GM19463 (cell line): ENCODE data around the gene VENTX.

Experiments used
- ATAC-seq: cut with Tn5 transposase; IDR thresholded peaks from one replicate; pipeline ENCODE4 v1.9.1; 2021; ENCODE audit warnings: mild to moderate bottlenecking, moderate library complexity; ENCODE audit not compliant: unreplicated experiment

Gene VENTX, protein sequence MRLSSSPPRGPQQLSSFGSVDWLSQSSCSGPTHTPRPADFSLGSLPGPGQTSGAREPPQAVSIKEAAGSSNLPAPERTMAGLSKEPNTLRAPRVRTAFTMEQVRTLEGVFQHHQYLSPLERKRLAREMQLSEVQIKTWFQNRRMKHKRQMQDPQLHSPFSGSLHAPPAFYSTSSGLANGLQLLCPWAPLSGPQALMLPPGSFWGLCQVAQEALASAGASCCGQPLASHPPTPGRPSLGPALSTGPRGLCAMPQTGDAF

DNA sequence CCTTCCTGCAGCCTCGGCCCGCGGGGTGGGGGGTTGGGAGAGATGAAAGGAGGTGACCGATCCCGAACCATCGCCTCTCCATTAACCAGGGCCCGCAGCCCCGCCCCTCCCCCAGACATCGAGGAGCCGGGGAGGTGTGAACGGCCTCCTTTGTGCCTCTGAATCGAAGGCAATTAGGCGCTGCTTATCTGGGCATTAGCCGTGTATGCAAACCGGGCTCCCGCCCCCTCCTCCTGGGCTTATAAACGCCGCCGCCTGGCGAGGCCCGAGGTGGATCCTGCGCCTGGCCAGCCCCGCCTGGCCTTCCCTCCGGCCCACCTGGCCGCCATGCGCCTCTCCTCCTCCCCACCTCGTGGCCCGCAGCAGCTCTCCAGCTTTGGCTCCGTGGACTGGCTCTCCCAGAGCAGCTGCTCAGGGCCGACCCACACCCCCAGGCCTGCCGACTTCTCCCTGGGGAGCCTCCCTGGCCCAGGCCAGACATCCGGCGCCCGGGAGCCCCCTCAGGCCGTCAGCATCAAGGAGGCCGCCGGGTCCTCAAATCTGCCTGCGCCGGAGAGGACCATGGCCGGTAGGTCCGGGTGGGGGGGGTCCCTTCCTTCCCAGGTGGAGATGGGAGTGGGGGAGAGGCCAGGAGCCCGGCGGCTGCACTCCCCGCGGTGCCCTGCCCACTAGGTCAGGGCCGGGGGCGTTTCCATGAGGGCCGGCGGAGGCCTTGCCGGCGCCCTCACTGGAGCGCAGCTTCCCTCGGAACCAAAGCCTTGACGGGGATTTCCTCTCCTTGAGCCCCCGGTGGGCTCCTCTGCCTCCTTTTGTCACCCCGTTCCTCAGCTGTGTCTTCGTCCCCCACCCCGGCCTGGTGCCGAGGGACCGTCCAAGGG is at the start of gene VENTX:
Gene VENTX, plus strand, starts transcription at position 268 of the 878 bp plus-strand sequence. Its CDS starts 60 bp downstream, at position 328.
- no peak for ATAC-seq

DNA sequence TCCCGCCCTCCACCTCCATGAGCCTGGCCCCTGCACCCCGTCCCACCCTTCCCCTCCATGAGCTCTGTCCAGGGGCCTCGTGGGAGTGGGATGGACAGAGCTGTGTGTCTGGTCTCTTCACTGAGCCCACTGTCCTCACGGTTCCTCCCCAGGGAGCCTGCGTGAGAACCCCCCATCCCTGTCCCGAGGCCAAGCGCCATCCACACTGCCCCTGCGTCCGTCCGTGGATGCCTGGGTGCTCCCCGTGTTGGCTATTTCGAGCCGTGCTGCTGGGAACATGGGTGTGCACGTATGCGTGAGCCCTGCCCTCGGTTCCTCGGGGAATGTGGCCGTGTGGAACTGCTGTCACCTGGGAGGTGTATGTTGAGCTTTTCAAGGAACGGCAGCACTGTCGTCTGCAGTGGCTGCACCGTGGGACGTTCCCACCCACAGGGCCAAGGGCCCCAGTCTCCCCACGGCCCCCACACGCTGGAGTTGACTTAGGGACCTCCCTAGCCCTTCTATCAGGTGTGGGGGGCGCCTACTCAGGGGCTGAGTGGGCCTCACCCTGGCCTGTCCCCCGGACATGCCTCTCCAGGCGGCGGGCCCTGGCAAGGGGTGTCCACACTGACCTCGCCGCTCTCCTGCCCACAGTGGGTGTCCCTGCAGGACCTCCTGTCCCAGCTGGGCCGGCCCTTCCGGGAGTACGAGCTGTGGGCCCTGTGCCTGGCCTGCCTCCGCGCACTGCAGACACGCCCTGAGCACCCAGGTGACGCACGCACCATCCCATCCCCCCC is 49.6 kb upstream of the VENTX start:
- ATAC-seq: no peak

DNA sequence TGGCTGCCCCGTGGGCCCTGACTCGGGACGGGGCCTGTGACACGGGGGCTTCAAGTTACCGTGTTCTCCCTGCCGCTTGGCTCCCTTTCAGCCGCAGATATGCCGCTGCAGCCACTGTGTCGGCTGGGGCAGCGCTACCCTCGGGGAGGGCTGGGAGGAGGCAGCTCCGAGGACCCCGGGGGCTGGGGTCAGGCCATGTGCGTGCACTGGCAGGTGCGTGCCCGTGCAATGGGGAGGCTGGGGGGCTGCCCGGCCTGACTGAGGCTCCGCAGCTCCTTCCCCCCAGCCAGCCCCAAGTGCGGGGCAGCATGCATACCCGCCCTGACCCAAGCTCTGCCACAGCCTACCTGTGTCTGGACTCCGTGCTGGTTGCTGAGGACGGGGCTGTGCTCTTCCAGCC is 48.4 kb upstream of the VENTX start:
- ATAC-seq: no peak

DNA sequence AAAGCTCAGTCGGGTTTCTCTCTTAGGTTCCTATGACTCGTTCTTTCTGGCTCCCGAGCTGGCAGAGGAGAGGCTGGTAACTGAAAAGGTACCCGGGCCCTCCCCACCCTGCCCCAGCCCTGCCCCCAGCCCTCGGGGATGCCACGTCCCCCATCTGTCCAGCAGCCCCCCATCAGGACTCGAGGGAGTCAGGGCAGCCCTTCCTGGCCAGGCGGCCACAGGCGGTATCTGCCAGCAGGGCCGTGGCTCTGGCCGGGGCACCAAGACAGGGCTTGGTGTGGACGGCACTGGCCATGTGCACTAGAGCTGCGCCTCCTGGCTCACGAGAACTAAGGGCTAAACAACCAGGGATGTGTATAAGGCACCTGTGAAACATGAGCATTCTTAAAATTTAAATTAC is 47.9 kb upstream of the VENTX start:
- ATAC-seq: no peak

DNA sequence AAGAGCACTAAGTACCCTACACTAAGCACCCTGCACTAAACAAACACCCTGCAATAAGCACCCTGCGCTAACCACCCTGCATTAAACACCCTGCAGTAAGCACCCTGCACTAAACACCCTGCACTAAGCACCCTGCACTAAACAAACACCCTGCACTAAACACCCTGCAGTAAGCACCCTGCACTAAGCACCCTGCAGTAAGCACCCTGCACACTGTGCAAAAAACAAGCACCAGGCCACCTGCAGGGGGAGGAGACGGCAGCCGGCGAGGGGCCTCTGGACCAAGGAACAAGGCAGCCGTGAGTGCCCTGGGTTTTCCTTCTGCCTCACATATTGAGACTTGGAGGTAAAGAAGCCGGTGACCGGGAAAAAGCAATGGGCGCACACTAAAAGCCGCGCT is 47.4 kb upstream of the VENTX start:
- ATAC-seq: no peak

DNA sequence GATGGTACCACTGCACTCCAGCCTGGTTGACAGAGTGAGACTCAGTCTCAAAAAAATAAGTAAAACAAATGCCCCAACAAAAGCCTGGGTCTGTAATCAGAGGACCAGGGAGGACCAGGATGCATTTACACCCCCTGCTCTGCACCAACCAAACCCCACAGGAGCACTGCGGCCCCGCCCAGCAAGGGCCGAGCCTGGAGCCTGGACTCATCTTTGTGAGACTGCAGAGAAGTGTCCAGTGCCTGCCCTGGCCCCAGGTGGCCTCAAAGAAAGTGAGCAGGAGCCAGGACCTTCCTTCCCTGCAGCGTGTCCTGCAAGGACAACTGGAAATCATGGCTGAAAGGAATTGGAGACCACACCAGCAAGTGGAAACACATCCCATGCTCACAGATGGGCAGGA is 46.0 kb upstream of the VENTX start:
- no peak for ATAC-seq

DNA sequence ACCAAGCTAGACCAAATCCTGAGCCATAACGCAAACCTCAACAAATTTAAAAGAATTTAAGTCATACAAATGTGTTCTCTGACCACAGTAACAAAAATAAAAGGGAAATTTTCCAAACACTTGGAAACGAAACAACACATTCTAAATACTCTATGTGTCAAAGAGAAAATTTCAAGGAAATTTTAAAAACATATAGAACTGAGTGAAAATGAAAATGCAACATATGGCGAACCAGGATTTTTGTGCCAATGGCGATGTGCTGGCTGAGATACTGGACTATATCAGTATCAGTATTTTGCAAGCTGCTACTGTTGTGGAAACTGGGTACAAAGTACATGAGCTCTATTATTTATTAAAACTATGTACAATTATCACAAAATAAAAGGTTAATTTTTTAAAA is 43.5 kb upstream of the VENTX start:
- ATAC-seq: no peak

DNA sequence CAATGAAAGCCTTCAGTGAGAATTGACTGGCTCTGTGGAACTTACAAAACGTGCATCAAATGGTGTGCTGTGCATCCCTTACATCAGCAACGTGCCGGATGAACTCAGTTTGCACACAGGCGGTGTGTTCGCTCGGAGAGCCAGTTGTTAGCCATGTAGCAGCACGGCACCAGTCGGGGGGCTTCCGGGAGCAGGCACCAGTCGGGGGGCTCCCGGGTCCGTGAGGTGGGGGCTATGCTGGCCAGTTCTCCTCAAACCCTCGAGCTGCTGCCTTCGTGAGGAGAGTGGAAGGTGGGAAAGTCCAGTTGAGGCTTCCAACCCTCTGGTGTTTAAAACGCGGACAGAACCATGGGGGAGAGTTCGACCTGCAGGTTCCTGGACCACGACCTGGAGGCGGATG is 42.6 kb upstream of the VENTX start:
- no peak for ATAC-seq

DNA sequence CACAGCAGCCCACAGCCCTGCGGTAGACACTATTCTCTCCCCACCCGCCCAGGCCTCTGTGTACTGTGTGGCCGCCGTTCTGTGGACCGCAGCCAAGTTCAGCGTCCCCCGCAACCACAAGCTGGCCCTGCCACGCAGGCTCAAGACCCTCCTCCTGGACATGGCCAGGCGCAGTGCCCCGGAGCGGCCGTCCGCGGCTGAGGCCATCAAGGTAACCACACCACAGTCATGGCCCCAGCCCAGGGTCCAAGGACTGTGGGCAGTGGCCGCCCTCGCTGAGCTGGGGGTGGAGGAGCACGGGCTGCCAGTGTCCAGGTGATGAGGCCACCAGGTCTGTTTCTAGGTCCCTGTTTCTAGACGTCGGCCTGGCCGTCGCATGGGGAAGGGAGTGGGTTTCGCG is 42.0 kb upstream of the VENTX start:
- ATAC-seq: no peak

DNA sequence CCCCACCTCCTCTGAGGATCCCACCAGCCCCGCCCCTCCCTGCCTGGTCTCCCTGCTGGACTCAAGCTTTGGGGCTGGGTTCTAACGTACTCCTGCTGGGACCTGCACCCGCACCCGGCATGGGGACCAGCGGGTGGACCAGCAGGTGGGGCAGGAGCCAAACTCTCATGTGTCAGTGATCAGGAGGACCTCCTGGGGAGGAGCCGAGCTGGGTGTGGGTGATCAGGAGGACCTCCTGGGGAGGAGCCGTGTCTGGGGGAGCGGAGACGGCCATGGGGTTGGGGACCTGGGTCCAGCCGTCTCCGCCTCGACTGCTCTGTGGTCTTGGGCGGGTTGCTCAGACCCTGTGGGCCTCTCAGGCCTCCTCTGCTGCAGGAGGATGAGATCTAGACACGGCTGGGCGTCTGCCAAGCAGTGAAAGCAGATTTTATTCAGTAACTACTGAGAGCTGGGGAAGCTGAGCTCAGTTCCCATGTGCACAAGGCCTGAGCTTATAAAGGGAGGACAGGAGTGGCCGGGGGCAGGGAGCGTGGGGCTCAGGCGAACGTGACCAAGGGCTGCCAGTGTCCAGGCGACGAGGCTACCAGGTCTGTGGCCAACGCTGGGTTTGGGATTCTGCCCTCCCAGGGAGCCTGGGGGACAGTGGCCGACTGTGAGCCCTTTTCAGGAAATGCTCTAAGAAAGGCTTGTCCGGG is 41.3 kb upstream of the VENTX start:
- no peak for ATAC-seq

DNA sequence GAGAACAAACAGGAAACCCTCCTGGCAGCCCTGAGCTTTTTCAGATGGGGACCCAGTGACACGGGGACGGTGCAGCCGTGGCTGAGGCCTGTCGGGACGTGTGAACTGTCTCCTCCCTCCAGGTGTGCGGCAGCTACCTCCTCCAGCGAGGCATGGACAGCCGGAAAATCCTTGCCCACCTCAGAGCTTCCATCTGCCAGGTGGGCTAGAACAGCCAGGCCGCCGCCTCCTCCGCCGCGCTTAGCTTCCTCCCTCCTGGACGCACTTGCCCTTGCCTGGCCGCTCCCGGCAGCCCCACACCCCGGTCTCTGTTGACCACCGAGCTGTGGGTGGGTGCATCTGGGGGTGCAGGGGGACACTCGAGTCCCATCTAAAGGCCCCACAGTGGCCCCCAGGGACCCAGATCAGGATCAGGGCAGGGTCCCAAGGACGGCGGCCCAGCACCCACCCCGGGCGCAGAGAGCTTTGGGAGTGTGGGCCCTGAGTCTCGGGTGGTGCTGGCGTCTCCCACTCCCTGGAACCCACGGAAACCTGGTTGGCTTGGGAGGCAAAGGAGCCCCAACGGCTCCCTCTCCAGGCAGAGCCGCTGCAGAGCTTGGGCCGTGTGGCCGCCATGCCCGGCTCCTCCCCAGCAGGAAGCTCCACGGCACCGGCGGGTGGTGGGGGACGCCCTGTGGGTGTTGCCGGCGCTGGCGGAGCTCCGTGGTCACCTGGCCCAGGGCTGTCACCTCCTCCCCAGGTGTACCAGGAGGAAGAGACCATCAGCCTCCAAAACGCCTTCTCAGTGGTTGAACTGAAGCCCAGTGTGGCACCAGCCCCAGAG is 40.5 kb upstream of the VENTX start:
- no peak for ATAC-seq

DNA sequence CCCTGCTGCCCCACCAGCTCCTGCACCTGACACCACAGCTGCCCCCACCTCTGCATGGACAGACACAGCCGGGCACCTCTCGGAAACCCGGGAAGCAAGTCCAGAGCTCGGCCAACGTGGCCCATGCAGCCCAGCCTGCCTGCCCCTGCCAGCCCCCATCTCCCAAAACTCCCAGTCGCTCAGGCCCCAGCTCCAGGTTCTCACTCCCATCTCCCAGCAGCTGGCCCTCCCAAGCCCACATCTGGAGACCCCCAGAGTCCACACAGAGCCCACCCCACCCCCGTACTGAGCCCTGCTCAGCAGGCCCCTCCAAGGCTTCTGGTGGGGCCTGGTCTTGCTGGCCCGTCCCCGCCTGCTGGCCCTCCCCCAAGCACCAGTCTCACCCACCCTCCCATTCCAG is 39.9 kb upstream of the VENTX start:
- no peak for ATAC-seq

DNA sequence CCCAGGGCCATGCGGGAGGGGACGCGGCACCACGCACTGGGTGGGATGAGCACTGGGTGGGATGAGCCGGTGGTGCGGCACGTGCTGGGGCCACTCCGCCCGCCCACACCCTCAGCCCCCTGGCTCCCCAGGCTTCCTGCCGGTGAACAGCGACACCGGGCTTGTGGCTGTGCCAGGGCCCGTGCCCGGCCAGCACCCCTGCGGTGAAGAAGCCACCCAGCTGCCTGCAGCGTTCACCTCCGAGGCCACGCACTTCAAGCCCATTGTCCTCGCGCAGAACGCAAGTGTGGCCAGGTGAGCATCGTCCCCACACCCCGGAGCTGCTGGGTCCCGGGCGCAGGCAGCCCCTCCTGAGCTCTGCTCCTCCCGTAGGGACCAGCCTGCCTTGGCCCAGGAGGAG is 39.4 kb upstream of the VENTX start:
- ATAC-seq: no peak

DNA sequence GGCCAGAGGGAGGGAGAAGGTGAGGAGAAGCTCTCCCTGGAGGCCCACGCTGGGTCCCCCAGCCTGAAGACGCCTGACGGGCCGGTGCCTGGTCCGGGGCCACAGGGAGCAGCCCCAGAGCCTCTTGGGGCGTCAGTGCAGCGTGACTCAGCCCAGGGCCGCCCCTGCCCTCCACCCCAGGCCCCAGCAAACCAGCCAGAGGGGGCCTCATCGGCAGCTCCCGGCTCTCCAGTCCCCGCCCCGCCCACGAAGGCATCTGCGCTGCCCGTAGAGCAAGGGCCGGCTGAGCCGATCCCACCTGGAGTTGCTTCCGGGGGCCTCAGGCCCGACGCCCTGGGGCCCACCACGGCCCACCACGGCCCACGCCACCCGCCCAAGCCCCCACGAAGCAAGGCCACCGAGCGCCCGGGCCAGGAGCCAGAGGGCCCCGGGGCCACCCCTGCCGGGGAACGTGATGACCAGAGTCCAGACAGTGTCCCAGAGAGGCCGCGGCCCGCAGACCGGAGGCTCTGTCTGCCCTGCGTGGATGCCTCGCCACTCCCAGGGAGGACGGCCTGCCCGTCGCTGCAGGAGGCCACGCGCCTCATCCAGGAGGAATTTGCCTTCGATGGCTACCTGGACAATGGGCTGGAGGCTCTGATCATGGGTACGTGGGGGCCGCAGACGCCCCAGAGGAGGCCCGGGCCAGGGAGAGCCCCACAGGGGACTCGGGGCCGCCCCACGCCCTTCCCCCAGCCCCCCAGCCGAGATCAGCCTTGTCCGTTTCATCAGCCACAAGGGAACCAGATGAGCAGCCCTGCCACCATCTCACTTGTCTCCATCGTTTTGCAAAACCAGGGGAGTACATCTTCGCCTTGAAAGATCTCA is 38.8 kb upstream of the VENTX start:
- ATAC-seq: no peak

DNA sequence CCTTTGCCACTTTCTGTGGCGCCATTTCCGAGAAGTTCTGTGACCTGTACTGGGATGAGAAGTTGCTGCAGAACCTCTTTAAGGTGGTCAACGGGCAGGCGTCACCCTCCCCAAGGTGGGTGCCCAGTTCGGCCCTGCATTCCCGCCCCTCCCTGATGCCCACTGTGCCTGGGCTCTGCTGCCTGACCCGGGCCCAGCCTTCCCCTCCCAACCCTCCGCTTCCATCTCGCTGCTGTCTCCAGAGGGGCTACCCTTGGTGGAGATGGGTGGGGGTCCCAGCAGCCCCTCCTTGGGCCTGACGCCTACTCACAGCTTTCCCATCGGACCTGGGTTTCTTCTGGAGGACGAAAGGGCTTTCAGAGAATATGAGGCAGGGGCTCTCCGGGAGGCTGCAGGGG is 38.2 kb upstream of the VENTX start:
- ATAC-seq: no peak

DNA sequence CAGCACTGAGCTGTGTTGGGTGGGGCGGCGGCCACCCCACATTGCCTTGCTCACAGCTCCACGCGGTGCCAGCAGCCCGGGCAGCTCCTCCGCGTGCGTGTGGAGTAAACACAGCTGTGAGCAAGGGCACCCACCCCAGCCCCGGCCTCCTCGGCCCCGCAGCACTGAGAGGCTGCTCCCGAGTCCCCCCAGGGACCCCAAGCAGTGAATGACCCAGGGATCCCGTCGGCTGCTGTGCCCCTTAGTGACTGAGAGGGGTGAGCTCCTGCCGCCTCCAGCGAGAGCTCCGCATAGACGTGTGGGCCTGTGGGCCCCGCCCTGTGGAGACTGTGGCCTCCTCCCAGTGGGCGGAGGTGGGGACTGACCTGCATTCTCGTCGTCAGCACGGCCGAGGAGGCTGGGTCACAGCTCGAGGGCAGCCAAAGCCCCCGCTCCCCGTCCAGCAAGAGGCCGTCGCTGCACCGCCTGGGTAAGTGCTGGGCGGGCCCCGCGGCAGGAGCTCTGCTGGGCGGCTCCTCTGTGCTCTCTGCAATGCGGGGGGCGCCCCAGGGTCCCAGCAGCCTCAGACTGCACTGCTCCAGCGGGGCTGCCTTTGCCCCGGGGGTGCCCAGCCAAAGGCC is 37.6 kb upstream of the VENTX start:
- no peak for ATAC-seq

DNA sequence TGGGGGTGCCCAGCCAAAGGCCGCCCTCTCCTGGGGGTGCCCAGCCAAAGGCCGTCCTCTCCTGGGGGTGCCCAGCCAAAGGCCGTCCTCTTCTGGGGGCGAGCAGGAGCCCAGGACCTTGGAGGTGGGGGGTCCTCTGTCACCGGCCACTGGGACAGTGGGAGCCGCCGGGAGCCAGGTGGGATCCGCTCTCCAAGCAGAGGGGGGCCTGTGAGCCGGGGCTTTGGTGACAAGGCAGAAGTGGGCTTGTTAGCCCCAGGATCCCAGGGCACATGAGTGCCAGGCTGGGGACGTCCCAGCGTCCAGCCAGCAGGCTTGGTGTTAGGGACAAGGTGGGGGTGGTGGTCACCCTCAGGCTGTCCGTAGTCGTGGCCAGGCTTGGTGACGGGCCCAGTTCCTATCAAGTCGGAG is 37.0 kb upstream of the VENTX start:
- ATAC-seq: no peak

DNA sequence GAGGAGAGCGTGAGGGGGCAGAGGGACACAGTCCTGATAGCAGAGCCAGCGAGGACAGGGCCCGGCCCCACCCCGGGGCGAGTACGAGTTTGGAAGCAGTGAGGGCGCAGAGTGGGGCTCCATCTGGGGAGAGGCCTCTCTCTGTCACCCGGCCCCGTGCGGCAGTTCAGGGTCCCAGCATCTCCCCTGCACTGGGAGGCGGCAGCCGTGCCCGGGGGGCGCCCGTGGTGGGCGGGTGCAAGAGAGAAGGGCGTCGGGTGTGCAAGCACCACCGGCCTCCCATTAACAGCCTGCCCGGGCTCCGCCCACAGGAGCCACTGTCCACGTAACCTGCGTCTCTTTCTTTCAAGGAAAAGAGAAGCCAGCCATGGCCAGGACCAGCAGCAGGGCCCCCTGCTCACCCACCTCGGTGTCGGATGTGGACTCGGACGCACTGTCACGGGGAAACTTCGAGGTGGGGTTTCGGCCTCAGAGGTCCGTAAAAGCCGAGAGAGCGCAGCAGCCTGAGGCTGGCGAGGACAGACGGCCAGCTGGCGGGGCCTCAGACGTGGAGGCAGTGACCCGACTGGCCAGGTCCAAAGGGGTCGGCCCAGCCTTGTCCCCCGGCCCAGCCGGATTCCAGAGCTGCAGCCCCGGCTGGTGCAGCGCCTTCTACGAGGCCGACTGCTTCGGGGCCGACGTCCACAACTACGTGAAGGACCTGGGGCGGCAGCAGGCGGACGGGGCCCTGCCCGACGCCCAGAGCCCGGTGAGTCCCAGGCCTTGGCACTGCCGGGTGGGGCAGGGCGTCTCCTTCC is 36.3 kb upstream of the VENTX start:
- ATAC-seq: no peak
